H54 (cell line): ENCODE data around the gene DLL1.

Experiments used
- DNase-seq: peaks from one replicate; pipeline ENCODE4 v3.0.0; 2011; ENCODE audit warnings: low spot score, mixed read lengths; ENCODE audit not compliant: insufficient read length
- FAIRE-seq: peaks from 3 replicates; lab custom pipeline; 2011; peaks lifted over from hg19 to GRCh38; lab: Jason Lieb, UNC
- POLR2A ChIP-seq: IDR thresholded peaks from 2 replicates; pipeline ENCODE4 v1.6.1; 2011; ENCODE audit warnings: low read depth, mild to moderate bottlenecking, low read length

DLL1 gene

GRCh38 chr6:170291271-170292110 is 613 bp upstream of the DLL1 start:
- TF ChIP-seq POLR2A = no peak
- DNase-seq (no peak), FAIRE-seq (no peak)

- no peak for FAIRE-seq
- DNase-seq = no peak
These were observed 955 bp downstream of the DLL1 start for GRCh38 chr6:170289951-170290295.

GRCh38 chr6:170289180-170289931 is 1.5 kb downstream of the DLL1 start:
- DNase-seq = no peak
- no peak for FAIRE-seq
- no peak for TF ChIP-seq POLR2A

More at GRCh38 chr6:170289951-170290295, 955 bp downstream of the DLL1 start:
- TF ChIP-seq POLR2A = no peak

GRCh38 chr6:170288852-170289179 is 2.1 kb downstream of the DLL1 start:
- FAIRE-seq (no peak), DNase-seq (no peak)
- TF ChIP-seq POLR2A = no peak

- FAIRE-seq (no peak), DNase-seq (no peak)
- TF ChIP-seq POLR2A = no peak
These were observed 2.7 kb downstream of the DLL1 start for GRCh38 chr6:170288091-170288631.

GRCh38 chr6:170287371-170287876 is 3.5 kb downstream of the DLL1 start:
- DNase-seq (no peak), FAIRE-seq (no peak)
- TF ChIP-seq POLR2A = no peak

- DNase-seq (no peak), FAIRE-seq (no peak)
- no peak for TF ChIP-seq POLR2A
These were observed 4.0 kb downstream of the DLL1 start for GRCh38 chr6:170286934-170287265.

GRCh38 chr6:170286246-170286933 is 4.5 kb downstream of the DLL1 start:
- no peak for FAIRE-seq
- DNase-seq = no peak
- TF ChIP-seq POLR2A = no peak

GRCh38 chr6:170285482-170285881 is 5.4 kb downstream of the DLL1 start:
- TF ChIP-seq POLR2A = no peak
- DNase-seq = no peak
- no peak for FAIRE-seq

- FAIRE-seq = no peak
- DNase-seq = no peak
- no peak for TF ChIP-seq POLR2A
These were observed 5.9 kb downstream of the DLL1 start for GRCh38 chr6:170284866-170285469.

GRCh38 chr6:170284126-170284773 is 6.6 kb downstream of the DLL1 start:
- DNase-seq (no peak), FAIRE-seq (no peak)

GRCh38 chr6:170283212-170284081 is 7.4 kb downstream of the DLL1 start:
- no peak for TF ChIP-seq POLR2A
- DNase-seq (no peak), FAIRE-seq (no peak)

More at GRCh38 chr6:170284126-170284773, 6.6 kb downstream of the DLL1 start:
- no peak for TF ChIP-seq POLR2A
